DOHH2 (cell line): ENCODE measurements around the gene GALNT17.

Experiments
- H3F3A ChIP-seq: fragments of 200-600 bp; sonication (generic), shearing (Covaris generic); 2 replicates; pipeline ENCODE4 v1.6.0; 2016; ENCODE audit warnings: antibody characterized with exemption, mild to moderate bottlenecking; ENCODE audit not compliant: control insufficient read depth, insufficient read depth
- H3K27ac ChIP-seq: fragments of 200-600 bp; sonication (generic); 2 replicates; pipeline ENCODE4 v1.5.1; 2014; ENCODE audit warnings: low read depth, mild to moderate bottlenecking, low read length, moderate library complexity
- H3K27me3 ChIP-seq: fragments of 200-600 bp; sonication (generic); 2 replicates; pipeline ENCODE4 v1.6.1; 2014; ENCODE audit warnings: mild to moderate bottlenecking, low read length, mixed read lengths; ENCODE audit not compliant: control insufficient read depth
- H3K36me3 ChIP-seq: fragments of 200-600 bp; sonication (generic); 2 replicates; pipeline ENCODE4 v1.6.1; 2014; ENCODE audit warnings: mild to moderate bottlenecking, low read length, moderate library complexity, mixed read lengths; ENCODE audit not compliant: control insufficient read depth
- H3K4me1 ChIP-seq: fragments of 200-600 bp; sonication (generic); 2 replicates; pipeline ENCODE4 v1.6.1; 2014; ENCODE audit warnings: mild to moderate bottlenecking, low read length, mixed read lengths; ENCODE audit not compliant: control insufficient read depth
- H3K4me2 ChIP-seq: fragments of 200-600 bp; sonication (generic); 2 replicates; pipeline ENCODE4 v1.6.0; 2014; ENCODE audit warnings: mild to moderate bottlenecking, low read length, moderate library complexity
- H3K4me3 ChIP-seq: fragments of 200-600 bp; sonication (generic); 2 replicates; pipeline ENCODE4 v1.5.1; 2014; ENCODE audit warnings: mild to moderate bottlenecking, low read length, mixed read lengths
- H3K79me2 ChIP-seq: fragments of 200-600 bp; sonication (generic); 2 replicates; pipeline ENCODE4 v1.6.1; 2014; ENCODE audit warnings: mild to moderate bottlenecking, low read length, mixed read lengths; ENCODE audit not compliant: control insufficient read depth
- H3K9me2 ChIP-seq: fragments of 200-600 bp; sonication (generic); replicated peaks from 2 replicates; pipeline ENCODE4 v1.6.1; 2014; ENCODE audit warnings: mild to moderate bottlenecking, low read length, mixed read lengths; ENCODE audit not compliant: control insufficient read depth
- H3K9me3 ChIP-seq: fragments of 200-600 bp; sonication (generic); 2 replicates; pipeline ENCODE4 v1.6.1; 2014; ENCODE audit warnings: antibody characterized with exemption, low read length, mixed read lengths; ENCODE audit not compliant: control insufficient read depth, insufficient read depth
- H4K20me1 ChIP-seq: fragments of 200-600 bp; sonication (generic); 2 replicates; pipeline ENCODE4 v1.6.0; 2014; ENCODE audit warnings: low read depth, mild to moderate bottlenecking, antibody characterized with exemption, low read length, moderate library complexity; ENCODE audit not compliant: control insufficient read depth, insufficient read depth
- EZH2phosphoT487 ChIP-seq: fragments of 200-600 bp; sonication (generic); IDR thresholded peaks from 2 replicates; pipeline ENCODE4 v1.6.1; 2017; ENCODE audit warnings: borderline replicate concordance, mild to moderate bottlenecking, antibody characterized with exemption, low read length, moderate library complexity, mixed read lengths
- TF ChIP-seq, protein P1 (sequence below): fragments of 200-600 bp; sonication (generic); IDR thresholded peaks from one replicate; pipeline ENCODE4 v1.5.1; 2014; ENCODE audit warnings: antibody characterized with exemption, mild to moderate bottlenecking, low read depth, low read length; ENCODE audit not compliant: poor library complexity, severe bottlenecking

Gene GALNT17

DNA sequence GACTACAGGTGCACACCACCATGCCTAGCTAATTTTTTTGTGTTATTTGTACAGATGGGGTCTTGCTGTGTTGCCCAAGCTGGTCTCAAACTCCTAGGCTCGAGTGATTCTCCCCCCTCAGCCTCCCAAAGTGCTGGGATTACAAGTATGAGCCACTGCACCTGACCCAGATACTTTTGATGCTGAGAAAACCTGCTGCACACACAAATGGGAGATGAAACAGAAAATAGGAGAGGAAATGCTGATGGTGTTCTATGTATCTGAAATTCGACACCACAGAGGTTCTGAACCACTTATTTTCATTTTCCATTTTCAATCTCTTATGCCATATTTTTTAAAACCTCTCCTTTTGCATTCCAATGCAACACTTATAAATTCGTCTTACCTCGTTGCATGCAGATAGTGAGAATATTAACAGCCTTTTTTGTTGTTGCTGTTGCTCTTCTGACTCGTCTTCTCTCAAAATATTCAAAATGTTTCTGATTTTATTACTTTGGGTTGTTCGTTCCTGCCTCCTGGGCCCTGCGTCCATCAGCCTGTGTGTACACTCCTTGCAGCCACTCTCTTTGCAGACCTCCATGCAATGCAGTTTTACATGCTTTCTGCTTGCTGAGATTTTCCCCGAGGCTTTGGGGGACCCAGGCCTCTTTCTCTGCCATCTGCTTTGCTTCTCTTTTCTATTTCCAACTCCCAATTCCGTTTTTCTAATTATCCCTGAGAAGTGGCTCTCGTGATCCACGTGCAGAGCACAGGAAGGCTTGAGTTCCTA is 556.1 kb downstream of the GALNT17 start:
- Histone ChIP-seq H3K36me3 (no peaks in the 10 kb centered on the region), H3K79me2 (no peaks in the 10 kb centered on the region), H3K9me3 (peaks cover 9% of the 10 kb centered on the region; the same call in 1 of the 2 replicates), H3K4me3 (no peak overlapping the region), H3K27ac (no peak overlapping the region), H3K4me1 (no peaks in the 10 kb centered on the region), H4K20me1 (no peaks in the 10 kb centered on the region), H3F3A (no peaks in the 10 kb centered on the region), H3K27me3 (no peaks in the 10 kb centered on the region), H3K9me2 (no peaks in the 10 kb centered on the region), H3K4me2 (no peak overlapping the region)
- no peak for TF ChIP-seq EZH2phosphoT487

DNA sequence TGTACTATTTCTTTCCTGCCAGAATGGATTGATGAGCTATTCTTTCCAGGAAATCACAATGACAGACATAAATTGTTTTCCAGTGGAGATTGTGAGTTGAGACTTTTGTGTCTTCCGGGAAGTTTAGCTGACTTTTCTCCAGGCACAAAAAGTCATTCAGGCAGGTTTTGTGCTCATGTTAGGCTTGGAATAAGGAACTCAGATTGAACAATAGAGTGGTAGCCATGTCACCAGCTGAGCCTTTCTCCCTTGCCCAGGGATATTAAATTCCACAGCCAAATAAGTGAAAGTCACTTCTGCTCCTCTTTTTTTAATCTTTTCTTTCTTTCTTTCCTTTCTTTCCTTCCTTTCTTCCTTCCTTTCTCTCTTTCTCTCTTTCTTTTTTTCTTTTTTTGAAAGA is 559.6 kb downstream of the GALNT17 start:
- H3K36me3 ChIP-seq, result no peaks in the 10 kb centered on the region

DNA sequence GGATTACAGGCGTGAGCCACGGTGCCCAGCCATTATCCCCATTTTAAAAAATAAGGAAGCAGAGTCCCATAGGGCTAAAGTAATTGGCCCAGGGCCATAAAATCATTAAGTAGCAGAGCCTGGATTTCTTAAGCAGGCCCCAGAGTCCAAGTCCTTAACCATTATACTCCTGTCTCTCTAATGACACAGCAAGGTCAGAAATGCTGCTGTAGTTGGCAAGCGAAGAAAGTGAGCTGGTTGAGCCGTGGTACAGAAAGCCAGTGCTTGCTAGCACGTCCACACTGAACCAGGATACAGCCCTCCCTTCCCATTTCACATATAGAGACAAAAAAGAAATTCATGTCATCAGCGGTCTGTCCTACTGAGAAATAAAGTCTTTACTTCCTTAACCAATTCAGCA is 562.7 kb downstream of the GALNT17 start:
- H3K4me2 ChIP-seq, result no peak overlapping the region
- H3F3A ChIP-seq, result no peaks in the 10 kb centered on the region
- no peaks in the 10 kb centered on the region for H4K20me1 ChIP-seq
- H3K27ac ChIP-seq, result no peak overlapping the region
- no peaks in the 10 kb centered on the region for H3K4me1 ChIP-seq
- H3K79me2 ChIP-seq, result no peaks in the 10 kb centered on the region
- TF ChIP-seq, protein P1, sequence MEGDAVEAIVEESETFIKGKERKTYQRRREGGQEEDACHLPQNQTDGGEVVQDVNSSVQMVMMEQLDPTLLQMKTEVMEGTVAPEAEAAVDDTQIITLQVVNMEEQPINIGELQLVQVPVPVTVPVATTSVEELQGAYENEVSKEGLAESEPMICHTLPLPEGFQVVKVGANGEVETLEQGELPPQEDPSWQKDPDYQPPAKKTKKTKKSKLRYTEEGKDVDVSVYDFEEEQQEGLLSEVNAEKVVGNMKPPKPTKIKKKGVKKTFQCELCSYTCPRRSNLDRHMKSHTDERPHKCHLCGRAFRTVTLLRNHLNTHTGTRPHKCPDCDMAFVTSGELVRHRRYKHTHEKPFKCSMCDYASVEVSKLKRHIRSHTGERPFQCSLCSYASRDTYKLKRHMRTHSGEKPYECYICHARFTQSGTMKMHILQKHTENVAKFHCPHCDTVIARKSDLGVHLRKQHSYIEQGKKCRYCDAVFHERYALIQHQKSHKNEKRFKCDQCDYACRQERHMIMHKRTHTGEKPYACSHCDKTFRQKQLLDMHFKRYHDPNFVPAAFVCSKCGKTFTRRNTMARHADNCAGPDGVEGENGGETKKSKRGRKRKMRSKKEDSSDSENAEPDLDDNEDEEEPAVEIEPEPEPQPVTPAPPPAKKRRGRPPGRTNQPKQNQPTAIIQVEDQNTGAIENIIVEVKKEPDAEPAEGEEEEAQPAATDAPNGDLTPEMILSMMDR, result no peak
- TF ChIP-seq EZH2phosphoT487, result no peak
- H3K9me2 ChIP-seq, result no peaks in the 10 kb centered on the region
- H3K4me3 ChIP-seq, result no peak overlapping the region
- H3K36me3 ChIP-seq, result no peaks in the 10 kb centered on the region
- H3K27me3 ChIP-seq, result no peaks in the 10 kb centered on the region
- H3K9me3 ChIP-seq, result no peaks in the 10 kb centered on the region

More for the DNA sequence above, 559.6 kb downstream of the GALNT17 start:
- H3K9me3 ChIP-seq, result no peaks in the 10 kb centered on the region
- H3K4me3 ChIP-seq, result no peak overlapping the region
- H3K27me3 ChIP-seq, result no peaks in the 10 kb centered on the region
- H3K27ac ChIP-seq, result no peak overlapping the region
- H3F3A ChIP-seq, result no peaks in the 10 kb centered on the region
- no peaks in the 10 kb centered on the region for H3K79me2 ChIP-seq
- H3K9me2 ChIP-seq, result no peaks in the 10 kb centered on the region
- no peaks in the 10 kb centered on the region for H4K20me1 ChIP-seq
- H3K4me1 ChIP-seq, result no peaks in the 10 kb centered on the region
- no peak overlapping the region for H3K4me2 ChIP-seq
- TF ChIP-seq EZH2phosphoT487, result no peak
- TF ChIP-seq, protein P1, result no peak

DNA sequence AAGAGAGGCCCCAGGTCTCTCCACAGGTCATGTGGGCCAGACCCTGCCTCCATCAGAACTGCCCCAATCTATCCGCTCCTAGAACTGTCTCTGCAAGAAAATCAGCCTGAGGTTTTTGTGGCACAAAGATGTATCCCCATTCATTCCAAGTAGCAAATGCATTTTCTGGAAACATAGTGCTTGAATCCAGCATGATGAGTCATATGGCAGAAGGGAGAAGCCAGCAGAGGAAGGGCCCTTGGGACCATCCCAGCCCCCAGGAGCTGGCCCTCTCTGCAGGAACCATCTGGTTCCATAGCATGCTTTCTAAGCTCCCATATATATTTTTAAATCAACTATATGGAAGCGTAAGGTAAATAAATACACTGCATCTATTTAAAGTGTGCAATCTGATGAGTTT is 563.2 kb downstream of the GALNT17 start:
- Histone ChIP-seq H3K9me3 (no peaks in the 10 kb centered on the region), H3K36me3 (no peaks in the 10 kb centered on the region), H3F3A (no peaks in the 10 kb centered on the region), H3K4me3 (no peak overlapping the region), H3K27me3 (no peaks in the 10 kb centered on the region), H3K4me2 (no peak overlapping the region), H3K27ac (no peak overlapping the region), H3K4me1 (no peaks in the 10 kb centered on the region), H3K9me2 (no peaks in the 10 kb centered on the region), H3K79me2 (no peaks in the 10 kb centered on the region), H4K20me1 (no peaks in the 10 kb centered on the region)
- TF ChIP-seq, protein P1, result no peak
- no peak for TF ChIP-seq EZH2phosphoT487
